ENCODE data around the gene SCAF4. TPM values are rescaled to one million over a fixed set of nuclear protein-coding genes. Genes with fewer than 3 reads are reported as not detected.

The SCAF4 gene
- total RNA-seq, 2 experiments from 2014 or later = 25.9 to 87.3 TPM

GRCh38 chr21:31725202-31725839 is 6.6 kb downstream of the SCAF4 start:
- no TSS peak for BruUV-seq (replicated peaks)
- H4K20me1 ChIP-seq (ENCODE audit: insufficient read depth, low read length) = peaks cover 60% of the 10 kb centered on the region
- DNase-seq (ENCODE audit: low spot score) = no peak
- ChIA-PET CTCF (ENCODE audit: unreplicated experiment) (no interaction called here), POLR2A (no interaction called here)
- no peak overlapping the region for H3K4me3 ChIP-seq (ENCODE audit: low read depth, low read length, poor library complexity, severe bottlenecking)
- intact Hi-C loops (cut with micrococcal nuclease; ENCODE audit: unreplicated experiment) = no loop called here
- H3K27ac ChIP-seq (ENCODE audit: low read depth, low read length, poor library complexity, severe bottlenecking) = no peak overlapping the region
- no peaks in the 10 kb centered on the region for H3K9me2 ChIP-seq (ENCODE audit: insufficient read depth, low read length)
- peaks cover 6% of the 10 kb centered on the region; the same call in 1 of the 2 replicates for H3K9me3 ChIP-seq (ENCODE audit: low read length)
- H3K4me1 ChIP-seq (ENCODE audit: insufficient read depth, low read length, poor library complexity, severe bottlenecking) = peaks cover 42% of the 10 kb centered on the region
- no peak overlapping the region for H2AFZ ChIP-seq (ENCODE audit: low read length)
- peaks cover 100% of the 10 kb centered on the region for H3K79me2 ChIP-seq (ENCODE audit: insufficient read depth, low read depth, low read length)
- TF ChIP-seq EZH2phosphoT487 (IDR thresholded peaks at IDR 0.05; ENCODE audit: borderline replicate concordance, low read depth, low read length) = no peak
- no peak for TF ChIP-seq CTCF (conservative IDR thresholded peaks at IDR 0.05; ENCODE audit: low read length)
- peaks cover 87% of the 10 kb centered on the region for H3K36me3 ChIP-seq (ENCODE audit: insufficient read depth, low read length)
- H3K4me2 ChIP-seq (ENCODE audit: low read length) = peak overlapping the region; percentile 21; the same call in 1 of the 2 replicates

- H3K4me1 ChIP-seq (ENCODE audit: insufficient read depth, low read length, poor library complexity, severe bottlenecking) = peaks cover 39% of the 10 kb centered on the region
- peaks cover 87% of the 10 kb centered on the region for H3K36me3 ChIP-seq (ENCODE audit: insufficient read depth, low read length)
- no peak for DNase-seq (ENCODE audit: low spot score)
- no peaks in the 10 kb centered on the region for H3K9me2 ChIP-seq (ENCODE audit: insufficient read depth, low read length)
- H3K9me3 ChIP-seq (ENCODE audit: low read length) = peaks cover 6% of the 10 kb centered on the region; the same call in 1 of the 2 replicates
- H3K27ac ChIP-seq (ENCODE audit: low read depth, low read length, poor library complexity, severe bottlenecking) = no peak overlapping the region
- intact Hi-C loops (cut with micrococcal nuclease; ENCODE audit: unreplicated experiment) = no loop called here
- no peak overlapping the region for H3K4me2 ChIP-seq (ENCODE audit: low read length)
- TF ChIP-seq CTCF (conservative IDR thresholded peaks at IDR 0.05; ENCODE audit: low read length) (no peak), EZH2phosphoT487 (IDR thresholded peaks at IDR 0.05; ENCODE audit: borderline replicate concordance, low read depth, low read length) (no peak)
- no peak overlapping the region for H3K4me3 ChIP-seq (ENCODE audit: low read depth, low read length, poor library complexity, severe bottlenecking)
- H4K20me1 ChIP-seq (ENCODE audit: insufficient read depth, low read length) = peaks cover 60% of the 10 kb centered on the region
- TSS peak; percentile 1 for BruUV-seq (replicated peaks)
- no peak overlapping the region for H2AFZ ChIP-seq (ENCODE audit: low read length)
- ChIA-PET CTCF (ENCODE audit: unreplicated experiment) (no interaction called here), POLR2A (interaction anchor here (0.6 kb wide), 1 partner anchor 52 kb away, joined by 3 read pairs; no protein-coding TSS in a partner anchor)
- H3K79me2 ChIP-seq (ENCODE audit: insufficient read depth, low read depth, low read length) = peaks cover 100% of the 10 kb centered on the region
These were observed 7.4 kb downstream of the SCAF4 start for GRCh38 chr21:31724552-31724951.

- Histone ChIP-seq H4K20me1 (ENCODE audit: insufficient read depth, low read length) (peaks cover 48% of the 10 kb centered on the region), H3K4me2 (ENCODE audit: low read length) (no peak overlapping the region), H3K79me2 (ENCODE audit: insufficient read depth, low read depth, low read length) (peaks cover 100% of the 10 kb centered on the region), H3K9me3 (ENCODE audit: low read length) (peaks cover 3% of the 10 kb centered on the region; the same call in 1 of the 2 replicates), H3K9me2 (ENCODE audit: insufficient read depth, low read length) (no peaks in the 10 kb centered on the region), H3K4me3 (ENCODE audit: low read depth, low read length, poor library complexity, severe bottlenecking) (no peak overlapping the region), H3K36me3 (ENCODE audit: insufficient read depth, low read length) (peaks cover 66% of the 10 kb centered on the region), H3K4me1 (ENCODE audit: insufficient read depth, low read length, poor library complexity, severe bottlenecking) (peaks cover 34% of the 10 kb centered on the region), H2AFZ (ENCODE audit: low read length) (no peak overlapping the region), H3K27ac (ENCODE audit: low read depth, low read length, poor library complexity, severe bottlenecking) (no peak overlapping the region)
- TF ChIP-seq CTCF (conservative IDR thresholded peaks at IDR 0.05; ENCODE audit: low read length) = no peak
- TF ChIP-seq EZH2phosphoT487 (IDR thresholded peaks at IDR 0.05; ENCODE audit: borderline replicate concordance, low read depth, low read length) = no peak
- DNase-seq (ENCODE audit: low spot score) = no peak
- CTCF ChIA-PET (ENCODE audit: unreplicated experiment) = no interaction called here
- BruUV-seq (replicated peaks) = no TSS peak
- intact Hi-C loops (cut with micrococcal nuclease; ENCODE audit: unreplicated experiment) = no loop called here
- POLR2A ChIA-PET = interaction anchor here (0.8 kb wide), 1 partner anchor 26 kb away, joined by 3 read pairs; no protein-coding TSS in a partner anchor
These were observed 10.5 kb downstream of the SCAF4 start for GRCh38 chr21:31721381-31721780.
